Osteocyte (in vitro differentiated cells): ENCODE data around the gene PGM5. TPM values are rescaled to one million over a fixed set of nuclear protein-coding genes. Genes with fewer than 3 reads are reported as not detected.

ENCODE experiments used
- DNase-seq: peaks from one replicate; pipeline ENCODE4 v3.0.0; 2021; ENCODE audit warnings: mixed read lengths; ENCODE audit not compliant: unreplicated experiment; ENCODE audit errors: extremely low spot score
- H3K27ac Mint-ChIP-seq: one replicate; pipeline ENCODE4 v1.8.0; 2021; ENCODE audit warnings: mild to moderate bottlenecking, mixed read lengths; ENCODE audit not compliant: unreplicated experiment
- H3K27me3 Mint-ChIP-seq: one replicate; pipeline ENCODE4 v1.8.0; 2021; ENCODE audit warnings: mixed read lengths; ENCODE audit not compliant: unreplicated experiment
- H3K36me3 Mint-ChIP-seq: one replicate; pipeline ENCODE4 v1.8.0; 2021; ENCODE audit warnings: mixed read lengths; ENCODE audit not compliant: unreplicated experiment
- H3K4me1 Mint-ChIP-seq: one replicate; pipeline ENCODE4 v1.8.0; 2021; ENCODE audit warnings: mixed read lengths; ENCODE audit not compliant: unreplicated experiment
- H3K4me3 Mint-ChIP-seq: one replicate; pipeline ENCODE4 v1.8.0; 2021; ENCODE audit warnings: mild to moderate bottlenecking, moderate library complexity, mixed read lengths; ENCODE audit not compliant: unreplicated experiment
- H3K9me3 Mint-ChIP-seq: one replicate; pipeline ENCODE4 v1.8.0; 2021; ENCODE audit warnings: mixed read lengths; ENCODE audit not compliant: unreplicated experiment
- total RNA-seq: library from RNA; stranded (reverse); gene quantifications from 2 replicates; pipeline ENCODE4 v1.2.1, GENCODE V29; 2021
- TF ChIP-seq, protein P1 (sequence below): fragments of 200-600 bp; sonication (generic); IDR thresholded peaks from 2 replicates; pipeline ENCODE4 v1.5.0; 2021; ENCODE audit warnings: antibody characterized with exemption, mild to moderate bottlenecking, moderate library complexity

PGM5 gene
- total RNA-seq, 1 donor from 2014 or later: not detected

DNA sequence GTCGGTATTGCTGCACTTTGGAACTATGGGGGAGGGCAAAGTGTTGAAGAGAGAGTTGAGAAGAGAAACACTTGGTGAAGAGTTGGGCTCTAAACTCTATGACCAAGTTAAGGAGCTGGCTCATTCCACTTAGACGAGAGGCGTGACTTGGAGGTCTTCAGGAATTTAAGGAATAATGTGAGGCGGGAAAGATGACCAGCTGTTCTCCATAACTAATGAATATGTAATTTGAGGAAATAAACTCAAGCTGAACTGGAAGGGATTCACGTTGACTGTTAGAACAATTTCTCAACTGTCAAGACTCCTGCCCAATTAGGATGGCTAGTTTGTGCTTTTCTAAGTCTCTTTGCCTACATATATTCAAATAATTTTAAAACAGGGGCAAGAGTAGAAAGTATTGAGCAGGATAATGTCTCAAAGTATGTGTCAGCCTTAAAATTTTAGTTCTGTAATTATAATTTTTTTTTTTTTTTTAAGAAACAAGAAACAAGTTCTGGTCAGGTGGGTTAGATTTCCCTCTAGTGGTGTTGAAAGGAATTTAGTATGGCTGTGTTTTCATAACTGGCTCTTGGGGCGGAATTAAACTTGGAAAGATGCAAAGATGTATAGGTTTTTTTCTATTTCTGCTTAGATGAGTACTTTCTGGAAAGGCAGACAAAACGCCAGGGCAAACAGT is 150.9 kb downstream of the PGM5 start:
- H3K27me3 Mint-ChIP-seq: no peaks in the 10 kb centered on the region
- H3K27ac Mint-ChIP-seq: no peak overlapping the region
- H3K9me3 Mint-ChIP-seq: no peaks in the 10 kb centered on the region
- DNase-seq: no peak
- no peaks in the 10 kb centered on the region for H3K4me1 Mint-ChIP-seq
- H3K4me3 Mint-ChIP-seq: no peak overlapping the region
- H3K36me3 Mint-ChIP-seq: no peaks in the 10 kb centered on the region
- TF ChIP-seq, protein P1, sequence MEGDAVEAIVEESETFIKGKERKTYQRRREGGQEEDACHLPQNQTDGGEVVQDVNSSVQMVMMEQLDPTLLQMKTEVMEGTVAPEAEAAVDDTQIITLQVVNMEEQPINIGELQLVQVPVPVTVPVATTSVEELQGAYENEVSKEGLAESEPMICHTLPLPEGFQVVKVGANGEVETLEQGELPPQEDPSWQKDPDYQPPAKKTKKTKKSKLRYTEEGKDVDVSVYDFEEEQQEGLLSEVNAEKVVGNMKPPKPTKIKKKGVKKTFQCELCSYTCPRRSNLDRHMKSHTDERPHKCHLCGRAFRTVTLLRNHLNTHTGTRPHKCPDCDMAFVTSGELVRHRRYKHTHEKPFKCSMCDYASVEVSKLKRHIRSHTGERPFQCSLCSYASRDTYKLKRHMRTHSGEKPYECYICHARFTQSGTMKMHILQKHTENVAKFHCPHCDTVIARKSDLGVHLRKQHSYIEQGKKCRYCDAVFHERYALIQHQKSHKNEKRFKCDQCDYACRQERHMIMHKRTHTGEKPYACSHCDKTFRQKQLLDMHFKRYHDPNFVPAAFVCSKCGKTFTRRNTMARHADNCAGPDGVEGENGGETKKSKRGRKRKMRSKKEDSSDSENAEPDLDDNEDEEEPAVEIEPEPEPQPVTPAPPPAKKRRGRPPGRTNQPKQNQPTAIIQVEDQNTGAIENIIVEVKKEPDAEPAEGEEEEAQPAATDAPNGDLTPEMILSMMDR: peak; percentile 53

DNA sequence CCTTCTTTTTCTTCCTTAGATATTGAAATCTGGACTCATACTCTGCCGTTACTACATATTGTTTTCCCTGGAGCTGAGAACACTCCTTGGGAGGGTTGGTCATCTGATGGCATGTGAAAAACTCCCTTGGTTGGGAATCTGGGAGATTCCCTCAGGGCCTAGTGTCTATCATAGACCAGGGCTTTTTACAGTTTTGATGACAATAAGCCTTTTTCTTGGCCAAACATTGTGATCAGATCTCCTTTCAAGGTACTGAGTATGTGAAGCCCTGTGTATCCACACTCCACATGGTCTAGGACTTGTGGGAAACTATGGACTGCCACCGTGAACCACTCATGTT is 151.4 kb downstream of the PGM5 start:
- H3K4me3 Mint-ChIP-seq: no peak overlapping the region
- no peaks in the 10 kb centered on the region for H3K27me3 Mint-ChIP-seq
- TF ChIP-seq, protein P1: no peak
- DNase-seq: no peak
- no peaks in the 10 kb centered on the region for H3K4me1 Mint-ChIP-seq
- no peaks in the 10 kb centered on the region for H3K36me3 Mint-ChIP-seq
- H3K9me3 Mint-ChIP-seq: no peaks in the 10 kb centered on the region
- H3K27ac Mint-ChIP-seq: no peak overlapping the region

DNA sequence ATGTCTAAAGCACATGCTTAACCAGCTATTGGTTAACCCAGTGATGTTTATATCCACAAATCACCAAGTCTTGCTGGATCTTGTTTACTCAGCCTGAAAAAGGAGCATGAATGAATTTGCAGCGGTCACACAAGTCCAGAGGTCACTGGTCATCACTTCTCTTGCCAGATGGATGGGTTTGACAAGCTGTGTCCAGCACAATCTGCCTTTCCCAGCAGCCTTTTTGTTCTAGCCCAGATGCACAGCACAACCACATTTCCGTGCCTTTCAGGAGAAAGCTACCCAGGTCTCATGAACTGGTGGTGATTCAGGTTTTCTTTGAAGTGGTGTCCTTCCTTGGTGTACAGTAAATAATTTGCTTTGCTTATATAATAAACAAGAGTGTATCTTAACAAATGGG is 152.1 kb downstream of the PGM5 start:
- H3K27ac Mint-ChIP-seq: no peak overlapping the region
- no peak overlapping the region for H3K4me3 Mint-ChIP-seq
- no peaks in the 10 kb centered on the region for H3K9me3 Mint-ChIP-seq
- no peaks in the 10 kb centered on the region for H3K4me1 Mint-ChIP-seq
- no peaks in the 10 kb centered on the region for H3K27me3 Mint-ChIP-seq
- TF ChIP-seq, protein P1: no peak
- no peak for DNase-seq
- no peaks in the 10 kb centered on the region for H3K36me3 Mint-ChIP-seq

DNA sequence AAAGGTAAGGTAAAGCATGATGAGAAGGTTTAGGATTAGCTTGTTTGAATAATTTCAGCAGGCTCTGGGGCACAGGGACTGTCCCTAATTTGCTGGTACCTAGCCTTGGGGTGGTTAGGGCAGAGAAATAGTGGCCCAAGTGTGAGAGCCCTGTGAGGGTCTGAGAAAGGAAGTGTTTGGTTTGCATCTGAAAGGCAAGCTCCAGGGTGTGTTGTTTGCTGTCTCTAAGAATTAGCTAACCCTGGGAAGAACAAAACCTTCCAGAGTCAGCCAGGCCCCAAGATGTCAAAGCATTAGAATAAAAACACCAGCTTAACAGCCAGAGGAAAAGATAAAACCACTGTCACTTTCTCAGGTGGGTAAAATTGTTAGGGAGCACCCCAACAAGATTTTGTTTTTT is 153.3 kb downstream of the PGM5 start:
- DNase-seq: no peak
- H3K9me3 Mint-ChIP-seq: no peaks in the 10 kb centered on the region
- H3K4me3 Mint-ChIP-seq: no peak overlapping the region
- TF ChIP-seq, protein P1: no peak
- H3K36me3 Mint-ChIP-seq: no peaks in the 10 kb centered on the region
- H3K27ac Mint-ChIP-seq: no peak overlapping the region
- H3K4me1 Mint-ChIP-seq: no peaks in the 10 kb centered on the region
- H3K27me3 Mint-ChIP-seq: no peaks in the 10 kb centered on the region

DNA sequence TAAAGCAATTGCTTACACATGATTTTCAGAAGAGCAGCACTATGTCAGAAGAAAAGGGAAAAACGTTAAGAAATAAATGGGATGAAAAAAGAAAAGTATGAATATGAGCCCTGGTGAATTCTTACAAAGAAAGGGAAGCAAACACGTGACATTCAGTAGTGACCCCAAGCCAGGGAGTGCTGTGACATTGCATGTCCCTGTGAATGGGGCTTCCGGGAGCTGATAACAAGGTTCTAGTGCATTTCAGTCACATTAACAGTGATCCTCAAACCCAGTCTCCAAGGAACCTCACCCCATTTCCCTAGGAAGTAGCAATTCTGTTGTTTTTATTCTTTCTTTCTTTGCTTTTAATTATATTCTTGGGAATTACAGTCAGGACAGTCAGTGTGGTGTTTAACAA is 157.0 kb downstream of the PGM5 start:
- TF ChIP-seq, protein P1: no peak
- H3K27me3 Mint-ChIP-seq: no peaks in the 10 kb centered on the region
- peaks cover 7% of the 10 kb centered on the region for H3K9me3 Mint-ChIP-seq
- no peak overlapping the region for H3K4me3 Mint-ChIP-seq
- no peak overlapping the region for H3K27ac Mint-ChIP-seq
- H3K4me1 Mint-ChIP-seq: no peaks in the 10 kb centered on the region
- H3K36me3 Mint-ChIP-seq: no peaks in the 10 kb centered on the region
- DNase-seq: no peak
